Measurements from ENCODE around the gene NEO1.

DNA sequence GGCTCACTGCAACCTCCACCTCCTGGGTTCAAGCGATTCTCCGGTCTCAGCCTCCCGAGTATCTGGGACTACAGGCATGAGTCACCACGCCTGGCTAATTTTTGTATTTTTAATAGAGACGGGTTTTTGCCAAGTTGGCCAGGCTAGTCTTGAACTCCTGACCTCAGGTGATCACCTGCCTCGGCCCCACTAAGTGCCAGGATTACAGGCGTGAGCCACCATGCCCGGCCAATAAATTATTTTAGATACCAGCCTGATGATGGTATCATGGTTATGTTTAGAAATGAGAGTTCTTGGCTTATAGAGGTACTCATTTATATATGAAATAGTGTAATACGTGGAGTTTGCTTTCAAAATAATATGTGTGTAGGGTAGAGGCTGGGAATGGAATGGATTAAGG is 119.4 kb downstream of the NEO1 start:
- TF ChIP-seq CTCF (IDR thresholded peaks at IDR 0.05) (no peak), POLR2A (IDR thresholded peaks at IDR 0.05) (no peak)
